Measurements from ENCODE around the gene DPP8. TPM values are rescaled to one million over a fixed set of nuclear protein-coding genes. Genes with fewer than 3 reads are reported as not detected.

The DPP8 gene
- total RNA-seq = 10 to 100 TPM; 34.2 to 34.3 TPM

GRCh38 chr15:65516997-65517865, at the start of gene DPP8:
DPP8 (minus strand) TSS chr15:65517689; CDS start chr15:65512553, 5,136 bp downstream.
- no peaks in the 10 kb centered on the region for H3K9me3 ChIP-seq
- H3K9ac ChIP-seq (ENCODE audit: low read depth in 2 of 2, low read length in 2 of 2) = peak within 1 kb of the TSS; percentile 87 to 95
- H3K27me3 ChIP-seq = no peaks in the 10 kb centered on the region
- TF ChIP-seq CTCF (IDR thresholded peaks at IDR 0.05) = peak; percentile 88
- peak within 1 kb of the TSS; percentile 94 for H3K27ac ChIP-seq
- H3K36me3 ChIP-seq = no peaks in the 10 kb centered on the region
- intact Hi-C loops (cut with DNase I) = no loop called here
- peak; percentile 94 for DNase-seq
- H3K4me3 ChIP-seq = peak within 1 kb of the TSS; percentile 84
- H3K4me1 ChIP-seq = peaks cover 8% of the 10 kb centered on the region

GRCh38 chr15:65561934-65562333, 44.4 kb upstream of the DPP8 start:
- no peak overlapping the region for H3K27ac ChIP-seq
- peaks cover 3% of the 10 kb centered on the region for H3K36me3 ChIP-seq

GRCh38 chr15:65559941-65560340, 42.5 kb upstream of the DPP8 start:
- Histone ChIP-seq H3K27me3 (no peaks in the 10 kb centered on the region), H3K4me3 (no peak overlapping the region), H3K36me3 (peaks cover 3% of the 10 kb centered on the region), H3K4me1 (no peaks in the 10 kb centered on the region), H3K27ac (no peak overlapping the region), H3K9ac (ENCODE audit: low read depth in 2 of 2, low read length in 2 of 2) (no peak overlapping the region), H3K9me3 (no peaks in the 10 kb centered on the region)
- no peak for DNase-seq
- intact Hi-C loops (cut with DNase I) = no loop called here
- no peak for TF ChIP-seq CTCF (IDR thresholded peaks at IDR 0.05)

More at GRCh38 chr15:65561934-65562333, 44.4 kb upstream of the DPP8 start:
- no peak overlapping the region for H3K9ac ChIP-seq (ENCODE audit: low read depth in 2 of 2, low read length in 2 of 2)
- DNase-seq = no peak
- intact Hi-C loops (cut with DNase I) = no loop called here
- no peaks in the 10 kb centered on the region for H3K27me3 ChIP-seq
- TF ChIP-seq CTCF (IDR thresholded peaks at IDR 0.05) = no peak
- H3K9me3 ChIP-seq = no peaks in the 10 kb centered on the region
- no peaks in the 10 kb centered on the region for H3K4me1 ChIP-seq
- no peak overlapping the region for H3K4me3 ChIP-seq

- Histone ChIP-seq H3K4me1 (no peaks in the 10 kb centered on the region), H3K27me3 (no peaks in the 10 kb centered on the region), H3K36me3 (peaks cover 3% of the 10 kb centered on the region), H3K9me3 (no peaks in the 10 kb centered on the region), H3K4me3 (no peak overlapping the region), H3K9ac (ENCODE audit: low read depth in 2 of 2, low read length in 2 of 2) (no peak overlapping the region), H3K27ac (no peak overlapping the region)
- intact Hi-C loops (cut with DNase I) = no loop called here
- TF ChIP-seq CTCF (IDR thresholded peaks at IDR 0.05) = no peak
- DNase-seq = no peak
These were observed 41.7 kb upstream of the DPP8 start for GRCh38 chr15:65558997-65559760.

GRCh38 chr15:65558336-65558735, 40.8 kb upstream of the DPP8 start:
- no peak for DNase-seq
- intact Hi-C loops (cut with DNase I) = no loop called here
- H3K27ac ChIP-seq = no peak overlapping the region
- H3K36me3 ChIP-seq = peaks cover 3% of the 10 kb centered on the region
- no peak for TF ChIP-seq CTCF (IDR thresholded peaks at IDR 0.05)
- H3K9ac ChIP-seq (ENCODE audit: low read depth in 2 of 2, low read length in 2 of 2) = no peak overlapping the region
- no peaks in the 10 kb centered on the region for H3K27me3 ChIP-seq
- H3K4me1 ChIP-seq = no peaks in the 10 kb centered on the region
- no peak overlapping the region for H3K4me3 ChIP-seq
- no peaks in the 10 kb centered on the region for H3K9me3 ChIP-seq
